ENCODE measurements around the gene SNRPD1. TPM values are rescaled to one million over a fixed set of nuclear protein-coding genes. Genes with fewer than 3 reads are reported as not detected.
A peak's percentile ranks its signal among the peaks of the same experiment; 100 is the strongest.

SNRPD1 gene
- total RNA-seq, 1 experiment from 2014 or later: 134 TPM

DNA sequence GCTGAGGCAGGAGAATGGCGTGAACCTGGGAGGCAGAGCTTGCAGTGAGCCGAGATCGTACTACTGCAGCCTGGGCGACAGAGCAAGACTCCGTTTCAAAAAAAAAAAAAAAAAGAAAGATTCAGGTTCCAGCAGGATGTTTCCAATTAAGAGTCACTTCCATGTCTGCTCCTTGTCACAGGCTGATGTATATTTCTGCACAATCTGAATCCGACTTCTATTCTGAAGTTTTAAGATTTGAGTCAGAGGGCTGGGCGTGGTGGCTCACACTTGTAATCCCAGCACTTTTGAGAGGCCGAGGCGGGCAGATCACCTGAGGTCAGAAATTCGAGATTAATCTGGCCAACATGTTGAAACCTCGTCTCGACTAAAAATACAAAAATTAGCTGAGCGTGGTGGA is 24.7 kb downstream of the SNRPD1 start:
- 0 out of 2 replicates have a peak, but pooled peaks cover 3% of the 10 kb centered on the region for H3K79me2 ChIP-seq (ENCODE audit: insufficient read depth, low read length)
- H3K4me1 ChIP-seq (ENCODE audit: control insufficient read depth in 1 of 2, insufficient read depth in 2 of 2, low read length in 2 of 2): peaks cover 7 to 25% of the 10 kb centered on the region in 2 experiments
- intact Hi-C loops (cut with micrococcal nuclease): no loop called here
- CTCF ChIA-PET: interaction anchor here (1.4 kb wide), 1 partner anchor 36 kb away, joined by 3 read pairs; the partner anchor contains the start of gene ESCO1
- H3K9ac ChIP-seq (ENCODE audit: low read length): no peak overlapping the region
- RAD21 ChIA-PET (ENCODE audit: low non-redundant PET in 1 of 2, low total read pairs in 2 of 2, uncharacterized antibody in 2 of 2, unreplicated experiment in 2 of 2): no interaction called here
- no peak overlapping the region for H3K4me3 ChIP-seq (replicated peaks in 1 of 2; ENCODE audit: low read depth in 1 of 2, low read length in 2 of 2)
- H4K20me1 ChIP-seq (ENCODE audit: insufficient read depth): no peaks in the 10 kb centered on the region
- ATAC-seq (peak; percentile 43), DNase-seq (ENCODE audit: low read depth, low spot score) (no peak)
- no peaks in the 10 kb centered on the region for H3K9me2 ChIP-seq (ENCODE audit: insufficient read depth)
- peaks cover 4 to 6% of the 10 kb centered on the region in 2 experiments; a peak in 3 of 4 replicates for H3K36me3 ChIP-seq (ENCODE audit: control insufficient read depth in 1 of 2, insufficient read depth in 2 of 2, low read length in 2 of 2)
- H3K9me3 ChIP-seq (ENCODE audit: control insufficient read depth in 1 of 2, insufficient read depth in 1 of 2, low read depth in 1 of 2, low read length in 2 of 2): no peaks in the 10 kb centered on the region
- TF ChIP-seq, protein P1, sequence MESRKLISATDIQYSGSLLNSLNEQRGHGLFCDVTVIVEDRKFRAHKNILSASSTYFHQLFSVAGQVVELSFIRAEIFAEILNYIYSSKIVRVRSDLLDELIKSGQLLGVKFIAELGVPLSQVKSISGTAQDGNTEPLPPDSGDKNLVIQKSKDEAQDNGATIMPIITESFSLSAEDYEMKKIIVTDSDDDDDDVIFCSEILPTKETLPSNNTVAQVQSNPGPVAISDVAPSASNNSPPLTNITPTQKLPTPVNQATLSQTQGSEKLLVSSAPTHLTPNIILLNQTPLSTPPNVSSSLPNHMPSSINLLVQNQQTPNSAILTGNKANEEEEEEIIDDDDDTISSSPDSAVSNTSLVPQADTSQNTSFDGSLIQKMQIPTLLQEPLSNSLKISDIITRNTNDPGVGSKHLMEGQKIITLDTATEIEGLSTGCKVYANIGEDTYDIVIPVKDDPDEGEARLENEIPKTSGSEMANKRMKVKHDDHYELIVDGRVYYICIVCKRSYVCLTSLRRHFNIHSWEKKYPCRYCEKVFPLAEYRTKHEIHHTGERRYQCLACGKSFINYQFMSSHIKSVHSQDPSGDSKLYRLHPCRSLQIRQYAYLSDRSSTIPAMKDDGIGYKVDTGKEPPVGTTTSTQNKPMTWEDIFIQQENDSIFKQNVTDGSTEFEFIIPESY (IDR thresholded peaks at IDR 0.05; ENCODE audit: extremely low read depth, insufficient replicate concordance, low read length): no peak
- TF ChIP-seq SRF (IDR thresholded peaks at IDR 0.05; ENCODE audit: low read depth): no peak
- TF ChIP-seq YY1 (IDR thresholded peaks at IDR 0.05; ENCODE audit: extremely low read depth, insufficient replicate concordance, low read depth, low read length): no peak
- no peak for TF ChIP-seq ZNF274 (IDR thresholded peaks at IDR 0.05; ENCODE audit: low read depth, low read length)
- TF ChIP-seq ATF3 (IDR thresholded peaks at IDR 0.05): no peak
- no peak for TF ChIP-seq RAD21 (IDR thresholded peaks at IDR 0.05; ENCODE audit: low read depth)
- TF ChIP-seq CBX3 (IDR thresholded peaks at IDR 0.05; ENCODE audit: low read depth): no peak
- no peak for TF ChIP-seq SP1 (IDR thresholded peaks at IDR 0.05; ENCODE audit: low read depth)
- TF ChIP-seq, protein P2, sequence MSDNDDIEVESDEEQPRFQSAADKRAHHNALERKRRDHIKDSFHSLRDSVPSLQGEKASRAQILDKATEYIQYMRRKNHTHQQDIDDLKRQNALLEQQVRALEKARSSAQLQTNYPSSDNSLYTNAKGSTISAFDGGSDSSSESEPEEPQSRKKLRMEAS (IDR thresholded peaks at IDR 0.05): no peak
- no peak for TF ChIP-seq ZFX (IDR thresholded peaks at IDR 0.05)
- no peak for TF ChIP-seq TCF7L2 (IDR thresholded peaks at IDR 0.05; ENCODE audit: borderline replicate concordance, extremely low read depth, insufficient read depth, insufficient read length)
- TF ChIP-seq POLR2AphosphoS5 (IDR thresholded peaks at IDR 0.05; ENCODE audit: low read depth, low read length): no peak
- no peak for TF ChIP-seq POLR2A (IDR thresholded peaks at IDR 0.05; ENCODE audit: borderline replicate concordance, extremely low read depth, insufficient read depth, insufficient read length)
- no peak for TF ChIP-seq ELF1 (IDR thresholded peaks at IDR 0.05; ENCODE audit: borderline replicate concordance, low read depth)
- TF ChIP-seq FOSL1 (IDR thresholded peaks at IDR 0.05; ENCODE audit: low read depth): no peak
- TF ChIP-seq CEBPB (IDR thresholded peaks at IDR 0.05; ENCODE audit: low read depth): no peak
- TF ChIP-seq SIN3A (IDR thresholded peaks at IDR 0.05; ENCODE audit: low read depth): no peak
- TF ChIP-seq, protein P3, sequence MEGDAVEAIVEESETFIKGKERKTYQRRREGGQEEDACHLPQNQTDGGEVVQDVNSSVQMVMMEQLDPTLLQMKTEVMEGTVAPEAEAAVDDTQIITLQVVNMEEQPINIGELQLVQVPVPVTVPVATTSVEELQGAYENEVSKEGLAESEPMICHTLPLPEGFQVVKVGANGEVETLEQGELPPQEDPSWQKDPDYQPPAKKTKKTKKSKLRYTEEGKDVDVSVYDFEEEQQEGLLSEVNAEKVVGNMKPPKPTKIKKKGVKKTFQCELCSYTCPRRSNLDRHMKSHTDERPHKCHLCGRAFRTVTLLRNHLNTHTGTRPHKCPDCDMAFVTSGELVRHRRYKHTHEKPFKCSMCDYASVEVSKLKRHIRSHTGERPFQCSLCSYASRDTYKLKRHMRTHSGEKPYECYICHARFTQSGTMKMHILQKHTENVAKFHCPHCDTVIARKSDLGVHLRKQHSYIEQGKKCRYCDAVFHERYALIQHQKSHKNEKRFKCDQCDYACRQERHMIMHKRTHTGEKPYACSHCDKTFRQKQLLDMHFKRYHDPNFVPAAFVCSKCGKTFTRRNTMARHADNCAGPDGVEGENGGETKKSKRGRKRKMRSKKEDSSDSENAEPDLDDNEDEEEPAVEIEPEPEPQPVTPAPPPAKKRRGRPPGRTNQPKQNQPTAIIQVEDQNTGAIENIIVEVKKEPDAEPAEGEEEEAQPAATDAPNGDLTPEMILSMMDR (IDR thresholded peaks at IDR 0.05 in 2 of 3, conservative IDR thresholded peaks at IDR 0.05 in 1 of 3; ENCODE audit: borderline replicate concordance in 1 of 3, insufficient read depth in 1 of 3, low read depth in 2 of 3, low read length in 2 of 3): no peak
- H3K4me2 ChIP-seq (ENCODE audit: low read length): no peak overlapping the region
- H3K27me3 ChIP-seq (ENCODE audit: insufficient read depth, low read length): no peaks in the 10 kb centered on the region
- POLR2A ChIA-PET: no interaction called here
- no TSS peak for BruUV-seq (replicated peaks)
- no peak overlapping the region for H2AFZ ChIP-seq (ENCODE audit: low read depth, low read length, poor library complexity, severe bottlenecking)
- H3K27ac ChIP-seq (ENCODE audit: low read depth, low read length): no peak overlapping the region

Data from HCT116 (cell line).